Thyroid gland (tissue), 4 donors: ENCODE results near the gene CCDC9B.

ENCODE experiments used
- POLR2A ChIP-seq, 2 donors: fragments of 450-650 bp; IDR thresholded peaks; one replicate each; pipeline ENCODE4 v1.6.1; 2017; ENCODE audit warnings: antibody characterized with exemption in 2 of 2, mild to moderate bottlenecking in 2 of 2, moderate library complexity in 1 of 2
- TF ChIP-seq, protein P1 (sequence below), 6 experiments: fragments of 200-600 bp in 3 of 6; fragments of 450-650 bp in 3 of 6; sonication (generic) in 3 of 6; IDR thresholded peaks; one replicate each; pipeline ENCODE4 v1.5.1; 2016 to 2019; ENCODE audit warnings: antibody characterized with exemption in 6 of 6, mild to moderate bottlenecking in 2 of 6, inconsistent platforms in 1 of 6, moderate library complexity in 1 of 6

DNA sequence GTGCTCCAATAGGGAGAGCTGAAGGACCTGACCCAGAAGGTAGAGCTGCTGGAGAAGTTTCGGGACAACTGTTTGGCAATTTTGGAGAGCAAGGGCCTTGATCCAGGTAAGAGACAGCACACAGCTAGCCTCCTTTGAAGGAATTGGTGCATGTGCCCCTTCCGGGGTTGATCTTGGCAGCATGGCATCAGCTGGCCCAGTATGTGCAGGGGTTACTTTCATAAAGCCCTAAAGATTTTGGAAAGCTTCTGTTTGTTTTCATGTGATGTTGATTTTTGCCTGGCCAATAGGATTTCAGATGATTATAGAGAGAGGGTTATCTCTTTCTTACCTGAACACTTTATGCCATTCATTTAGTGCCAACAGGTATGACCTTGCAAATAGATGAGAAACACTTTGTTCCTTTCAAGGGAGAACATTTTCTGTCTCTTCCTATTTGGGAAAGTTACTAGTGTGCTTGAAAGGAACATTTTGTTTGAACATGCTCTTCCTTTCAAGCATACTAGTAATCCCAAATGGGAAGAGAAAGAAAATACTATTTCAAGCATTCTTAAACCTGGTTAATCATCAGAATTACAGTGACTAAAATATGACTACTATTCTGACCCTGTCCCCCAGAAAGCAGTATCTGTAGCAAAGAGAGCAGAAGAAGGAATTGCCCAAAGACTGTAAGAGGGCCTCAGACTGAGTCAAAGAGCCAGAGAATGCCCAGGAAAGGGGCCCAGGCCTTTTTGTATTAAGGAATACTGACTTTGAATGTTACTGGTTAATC, 49.3 kb upstream of the CCDC9B start:
- TF ChIP-seq, protein P1, sequence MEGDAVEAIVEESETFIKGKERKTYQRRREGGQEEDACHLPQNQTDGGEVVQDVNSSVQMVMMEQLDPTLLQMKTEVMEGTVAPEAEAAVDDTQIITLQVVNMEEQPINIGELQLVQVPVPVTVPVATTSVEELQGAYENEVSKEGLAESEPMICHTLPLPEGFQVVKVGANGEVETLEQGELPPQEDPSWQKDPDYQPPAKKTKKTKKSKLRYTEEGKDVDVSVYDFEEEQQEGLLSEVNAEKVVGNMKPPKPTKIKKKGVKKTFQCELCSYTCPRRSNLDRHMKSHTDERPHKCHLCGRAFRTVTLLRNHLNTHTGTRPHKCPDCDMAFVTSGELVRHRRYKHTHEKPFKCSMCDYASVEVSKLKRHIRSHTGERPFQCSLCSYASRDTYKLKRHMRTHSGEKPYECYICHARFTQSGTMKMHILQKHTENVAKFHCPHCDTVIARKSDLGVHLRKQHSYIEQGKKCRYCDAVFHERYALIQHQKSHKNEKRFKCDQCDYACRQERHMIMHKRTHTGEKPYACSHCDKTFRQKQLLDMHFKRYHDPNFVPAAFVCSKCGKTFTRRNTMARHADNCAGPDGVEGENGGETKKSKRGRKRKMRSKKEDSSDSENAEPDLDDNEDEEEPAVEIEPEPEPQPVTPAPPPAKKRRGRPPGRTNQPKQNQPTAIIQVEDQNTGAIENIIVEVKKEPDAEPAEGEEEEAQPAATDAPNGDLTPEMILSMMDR (IDR thresholded peaks at IDR 0.05), result peak in 1 of 6 experiments; percentile 37
- peak in 1 of 2 donors; percentile 78 for TF ChIP-seq POLR2A (IDR thresholded peaks at IDR 0.05)
